ENCODE measurements around the gene TRAF3IP1. TPM values are rescaled to one million over a fixed set of nuclear protein-coding genes. Genes with fewer than 3 reads are reported as not detected.

The TRAF3IP1 gene
- polyA plus RNA-seq, 1 donor from 2014 or later: 12.5 TPM

GRCh38 chr2:238287737-238288649 is 32.3 kb upstream of the TRAF3IP1 start, which contains the start of gene PER2:
TSS of gene PER2 (minus strand) at chr2:238288610. CDS start at chr2:238277936, 10,674 bp downstream.
- Histone ChIP-seq H3K36me3 (ENCODE audit: insufficient read depth, low read length) (no peaks in the 10 kb centered on the region), H3K9me3 (ENCODE audit: low read length) (no peaks in the 10 kb centered on the region), H3K4me2 (ENCODE audit: low read length) (peak within 1 kb of the TSS; percentile 71), H4K20me1 (ENCODE audit: insufficient read depth) (no peaks in the 10 kb centered on the region), H3K9ac (ENCODE audit: low read length) (peak within 1 kb of the TSS; percentile 76), H3K9me2 (ENCODE audit: insufficient read depth, low read length) (no peaks in the 10 kb centered on the region), H3K27ac (ENCODE audit: low read length) (peak within 1 kb of the TSS; percentile 65), H3K79me2 (replicated peaks; ENCODE audit: insufficient read depth, low read length) (peaks cover 17% of the 10 kb centered on the region), H3K27me3 (ENCODE audit: insufficient read depth, low read depth, low read length) (no peaks in the 10 kb centered on the region), H3K4me3 (ENCODE audit: low read length) (peak within 1 kb of the TSS; percentile 97), H3F3A (ENCODE audit: insufficient read depth, low read length, poor library complexity, severe bottlenecking) (no peaks in the 10 kb centered on the region), H2AFZ (ENCODE audit: low read depth, low read length) (peak within 1 kb of the TSS; percentile 10)
- TF ChIP-seq RAD21 (conservative IDR thresholded peaks at IDR 0.05) (peak; percentile 13), MXI1 (conservative IDR thresholded peaks at IDR 0.05; ENCODE audit: poor library complexity, severe bottlenecking) (no peak), POLR2AphosphoS5 (IDR thresholded peaks at IDR 0.05) (no peak), CTCF (IDR thresholded peaks at IDR 0.05; ENCODE audit: poor library complexity, severe bottlenecking) (no peak), EP300 (conservative IDR thresholded peaks at IDR 0.05; ENCODE audit: poor library complexity, severe bottlenecking) (no peak), TAF1 (IDR thresholded peaks at IDR 0.05; ENCODE audit: low read depth) (no peak), EZH2 (IDR thresholded peaks at IDR 0.05; ENCODE audit: borderline replicate concordance, insufficient read depth, low read length, poor library complexity, severe bottlenecking) (no peak)
- TF ChIP-seq, protein P1, sequence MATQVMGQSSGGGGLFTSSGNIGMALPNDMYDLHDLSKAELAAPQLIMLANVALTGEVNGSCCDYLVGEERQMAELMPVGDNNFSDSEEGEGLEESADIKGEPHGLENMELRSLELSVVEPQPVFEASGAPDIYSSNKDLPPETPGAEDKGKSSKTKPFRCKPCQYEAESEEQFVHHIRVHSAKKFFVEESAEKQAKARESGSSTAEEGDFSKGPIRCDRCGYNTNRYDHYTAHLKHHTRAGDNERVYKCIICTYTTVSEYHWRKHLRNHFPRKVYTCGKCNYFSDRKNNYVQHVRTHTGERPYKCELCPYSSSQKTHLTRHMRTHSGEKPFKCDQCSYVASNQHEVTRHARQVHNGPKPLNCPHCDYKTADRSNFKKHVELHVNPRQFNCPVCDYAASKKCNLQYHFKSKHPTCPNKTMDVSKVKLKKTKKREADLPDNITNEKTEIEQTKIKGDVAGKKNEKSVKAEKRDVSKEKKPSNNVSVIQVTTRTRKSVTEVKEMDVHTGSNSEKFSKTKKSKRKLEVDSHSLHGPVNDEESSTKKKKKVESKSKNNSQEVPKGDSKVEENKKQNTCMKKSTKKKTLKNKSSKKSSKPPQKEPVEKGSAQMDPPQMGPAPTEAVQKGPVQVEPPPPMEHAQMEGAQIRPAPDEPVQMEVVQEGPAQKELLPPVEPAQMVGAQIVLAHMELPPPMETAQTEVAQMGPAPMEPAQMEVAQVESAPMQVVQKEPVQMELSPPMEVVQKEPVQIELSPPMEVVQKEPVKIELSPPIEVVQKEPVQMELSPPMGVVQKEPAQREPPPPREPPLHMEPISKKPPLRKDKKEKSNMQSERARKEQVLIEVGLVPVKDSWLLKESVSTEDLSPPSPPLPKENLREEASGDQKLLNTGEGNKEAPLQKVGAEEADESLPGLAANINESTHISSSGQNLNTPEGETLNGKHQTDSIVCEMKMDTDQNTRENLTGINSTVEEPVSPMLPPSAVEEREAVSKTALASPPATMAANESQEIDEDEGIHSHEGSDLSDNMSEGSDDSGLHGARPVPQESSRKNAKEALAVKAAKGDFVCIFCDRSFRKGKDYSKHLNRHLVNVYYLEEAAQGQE (IDR thresholded peaks at IDR 0.05; ENCODE audit: borderline replicate concordance): peak; percentile 23

DNA sequence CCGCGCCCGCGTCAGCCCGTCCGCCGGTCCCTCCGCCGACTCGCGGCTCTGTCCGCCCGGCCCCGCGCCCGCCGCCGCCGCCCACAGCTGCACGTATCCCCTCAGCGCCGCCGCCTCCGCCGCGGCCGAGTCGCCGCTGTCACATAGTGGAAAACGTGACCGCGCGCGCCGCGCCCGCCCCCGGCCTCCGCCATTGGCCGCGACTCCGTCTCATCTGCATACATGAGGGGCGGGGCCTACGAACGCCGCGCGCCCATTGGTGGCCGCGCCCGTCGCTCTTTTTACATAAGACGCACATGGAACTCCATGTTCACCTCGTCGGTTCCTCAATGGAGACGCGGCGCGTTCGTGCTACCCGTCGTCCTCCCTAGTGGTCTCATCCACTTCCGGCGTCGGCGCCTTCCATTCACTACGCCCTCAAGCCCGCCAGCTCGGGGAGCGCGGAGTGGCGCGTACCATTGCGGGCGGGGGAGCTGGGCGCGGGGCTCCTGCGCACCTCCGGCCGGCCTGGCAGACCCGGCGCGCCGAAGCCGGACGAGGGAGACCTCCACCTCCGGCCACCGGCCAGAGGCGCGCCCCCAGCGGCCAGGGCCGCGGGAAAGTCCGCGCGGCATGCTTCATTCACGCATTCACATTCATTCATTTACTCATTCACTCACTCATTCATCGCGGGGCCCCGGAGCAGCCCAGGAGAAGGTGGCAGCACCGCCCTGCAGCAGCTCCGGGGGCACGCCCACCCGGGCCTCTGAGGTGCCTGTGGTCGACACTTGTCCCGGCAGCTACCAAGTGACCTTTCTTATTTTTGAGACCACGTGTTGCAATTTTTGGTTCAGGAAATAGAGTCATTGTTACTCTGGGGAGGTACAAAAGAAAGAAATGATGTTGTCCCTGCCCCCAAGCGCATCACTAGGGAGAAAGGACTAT is 31.4 kb upstream of the TRAF3IP1 start:
- H3F3A ChIP-seq (ENCODE audit: insufficient read depth, low read length, poor library complexity, severe bottlenecking): no peaks in the 10 kb centered on the region
- H3K9me2 ChIP-seq (ENCODE audit: insufficient read depth, low read length): no peaks in the 10 kb centered on the region
- H3K79me2 ChIP-seq (replicated peaks; ENCODE audit: insufficient read depth, low read length): peaks cover 12% of the 10 kb centered on the region
- H3K27me3 ChIP-seq (ENCODE audit: insufficient read depth, low read depth, low read length): no peaks in the 10 kb centered on the region
- H4K20me1 ChIP-seq (ENCODE audit: insufficient read depth): no peaks in the 10 kb centered on the region
- peak overlapping the region; percentile 10 for H2AFZ ChIP-seq (ENCODE audit: low read depth, low read length)
- no peaks in the 10 kb centered on the region for H3K9me3 ChIP-seq (ENCODE audit: low read length)
- H3K4me2 ChIP-seq (ENCODE audit: low read length): peak overlapping the region; percentile 67
- H3K9ac ChIP-seq (ENCODE audit: low read length): peak overlapping the region; percentile 76
- H3K4me3 ChIP-seq (ENCODE audit: low read length): peak overlapping the region; percentile 97
- no peaks in the 10 kb centered on the region for H3K36me3 ChIP-seq (ENCODE audit: insufficient read depth, low read length)
- TF ChIP-seq CTCF (IDR thresholded peaks at IDR 0.05; ENCODE audit: poor library complexity, severe bottlenecking): peak; percentile 62
- TF ChIP-seq TAF1 (IDR thresholded peaks at IDR 0.05; ENCODE audit: low read depth): peak; percentile 21
- TF ChIP-seq RAD21 (conservative IDR thresholded peaks at IDR 0.05): no peak
- peak; percentile 47 for TF ChIP-seq POLR2AphosphoS5 (IDR thresholded peaks at IDR 0.05)
- TF ChIP-seq EZH2 (IDR thresholded peaks at IDR 0.05; ENCODE audit: borderline replicate concordance, insufficient read depth, low read length, poor library complexity, severe bottlenecking): no peak
- TF ChIP-seq, protein P1 (IDR thresholded peaks at IDR 0.05; ENCODE audit: borderline replicate concordance): no peak
- peak; percentile 38 for TF ChIP-seq SMC3 (conservative IDR thresholded peaks at IDR 0.05; ENCODE audit: poor library complexity)
- TF ChIP-seq EP300 (conservative IDR thresholded peaks at IDR 0.05; ENCODE audit: poor library complexity, severe bottlenecking): peak; percentile 72
- peak; percentile 93 for TF ChIP-seq MXI1 (conservative IDR thresholded peaks at IDR 0.05; ENCODE audit: poor library complexity, severe bottlenecking)
- peak overlapping the region; percentile 65 for H3K27ac ChIP-seq (ENCODE audit: low read length)

All from neural cell (in vitro differentiated cells).